ENCODE measurements around the gene OSBPL7.

OSBPL7 gene

DNA sequence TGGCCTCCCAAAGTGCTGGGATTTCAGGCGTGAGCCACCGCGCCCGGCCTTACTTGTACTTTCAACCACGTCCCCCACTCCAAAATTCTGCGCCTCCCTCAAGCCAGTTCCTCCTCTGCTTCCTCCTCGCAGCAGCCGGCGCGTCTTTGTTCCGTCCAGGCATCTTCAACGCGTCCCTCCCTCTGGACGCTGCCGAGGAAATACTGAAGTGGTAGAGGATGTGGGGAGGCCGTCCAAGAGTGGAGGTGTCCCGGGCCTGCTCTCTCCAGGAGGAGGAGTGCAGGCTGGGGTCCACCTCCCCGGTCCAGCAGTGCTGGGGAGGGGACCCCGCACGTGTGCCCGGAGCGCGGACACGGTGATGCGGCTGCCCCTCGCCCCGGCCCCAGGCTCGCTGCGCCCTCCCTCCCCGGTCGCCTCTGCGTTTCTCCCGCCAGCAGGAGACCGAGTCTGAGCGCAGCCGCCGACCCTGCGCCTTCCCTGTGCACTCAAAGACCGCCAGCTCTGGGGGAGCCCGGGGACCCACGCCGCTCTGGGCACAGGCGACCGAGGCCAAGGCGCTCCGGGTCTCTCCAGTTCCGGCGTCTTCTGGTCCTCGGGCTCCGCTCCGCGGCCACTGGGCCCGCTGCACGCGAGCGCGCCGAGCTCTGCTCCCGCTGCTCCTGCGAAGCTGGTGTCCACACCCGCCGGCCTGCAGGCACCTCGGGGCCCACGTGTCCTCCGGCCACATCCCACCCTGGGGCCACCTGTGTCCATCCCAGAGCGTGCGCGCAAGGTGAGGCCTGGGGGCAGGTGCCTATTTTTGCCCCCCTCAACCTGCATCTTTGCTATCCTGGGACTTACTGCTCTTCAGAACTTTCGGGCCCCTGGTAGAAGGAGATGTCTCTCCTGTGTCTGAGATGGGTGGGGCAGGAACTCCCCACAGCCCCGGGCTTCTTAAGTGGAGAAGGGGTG lies 31.7 kb downstream of the OSBPL7 start:
- no peak overlapping the region for H3K4me3 ChIP-seq (ENCODE audit: low read depth, low read length)
- DNase-seq (ENCODE audit: low read depth) = peak; percentile 27

DNA sequence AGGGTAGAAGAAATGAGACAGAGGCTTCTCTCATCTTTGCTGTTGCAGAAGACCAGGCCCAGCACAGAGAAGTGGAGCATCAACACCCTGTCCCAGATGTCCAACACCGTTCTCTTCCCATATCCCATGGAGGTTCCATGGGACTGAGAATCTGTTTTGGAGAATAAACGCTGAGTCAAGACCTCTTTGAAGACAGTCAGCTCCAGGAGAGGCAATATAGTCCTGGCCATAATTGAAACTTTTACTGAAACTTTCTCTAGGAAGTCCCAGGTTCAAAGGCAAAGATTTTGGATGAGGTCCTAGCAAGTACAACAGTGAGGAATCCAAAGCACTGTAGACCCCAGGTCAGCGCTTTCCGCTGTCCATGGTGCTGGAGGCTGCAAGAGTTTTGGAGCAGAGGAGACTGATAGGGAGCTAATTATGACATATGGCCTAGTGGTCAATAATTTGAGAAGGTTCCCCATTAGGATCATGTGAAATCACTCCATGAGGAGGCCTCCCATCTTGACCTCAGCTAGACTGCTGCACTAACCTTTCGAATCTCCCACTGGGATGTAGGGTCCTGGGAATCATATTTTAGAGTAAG lies 36.0 kb downstream of the OSBPL7 start:
- no peak overlapping the region for H3K4me3 ChIP-seq (ENCODE audit: low read depth, low read length)
- peak; percentile 19 for DNase-seq (ENCODE audit: low read depth)

More for the DNA sequence above, 31.7 kb downstream of the OSBPL7 start:
- TF ChIP-seq, protein P1, sequence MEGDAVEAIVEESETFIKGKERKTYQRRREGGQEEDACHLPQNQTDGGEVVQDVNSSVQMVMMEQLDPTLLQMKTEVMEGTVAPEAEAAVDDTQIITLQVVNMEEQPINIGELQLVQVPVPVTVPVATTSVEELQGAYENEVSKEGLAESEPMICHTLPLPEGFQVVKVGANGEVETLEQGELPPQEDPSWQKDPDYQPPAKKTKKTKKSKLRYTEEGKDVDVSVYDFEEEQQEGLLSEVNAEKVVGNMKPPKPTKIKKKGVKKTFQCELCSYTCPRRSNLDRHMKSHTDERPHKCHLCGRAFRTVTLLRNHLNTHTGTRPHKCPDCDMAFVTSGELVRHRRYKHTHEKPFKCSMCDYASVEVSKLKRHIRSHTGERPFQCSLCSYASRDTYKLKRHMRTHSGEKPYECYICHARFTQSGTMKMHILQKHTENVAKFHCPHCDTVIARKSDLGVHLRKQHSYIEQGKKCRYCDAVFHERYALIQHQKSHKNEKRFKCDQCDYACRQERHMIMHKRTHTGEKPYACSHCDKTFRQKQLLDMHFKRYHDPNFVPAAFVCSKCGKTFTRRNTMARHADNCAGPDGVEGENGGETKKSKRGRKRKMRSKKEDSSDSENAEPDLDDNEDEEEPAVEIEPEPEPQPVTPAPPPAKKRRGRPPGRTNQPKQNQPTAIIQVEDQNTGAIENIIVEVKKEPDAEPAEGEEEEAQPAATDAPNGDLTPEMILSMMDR (IDR thresholded peaks at IDR 0.05; ENCODE audit: insufficient read depth, low read depth, low read length, missing control alignments) = peak; percentile 27

DNA sequence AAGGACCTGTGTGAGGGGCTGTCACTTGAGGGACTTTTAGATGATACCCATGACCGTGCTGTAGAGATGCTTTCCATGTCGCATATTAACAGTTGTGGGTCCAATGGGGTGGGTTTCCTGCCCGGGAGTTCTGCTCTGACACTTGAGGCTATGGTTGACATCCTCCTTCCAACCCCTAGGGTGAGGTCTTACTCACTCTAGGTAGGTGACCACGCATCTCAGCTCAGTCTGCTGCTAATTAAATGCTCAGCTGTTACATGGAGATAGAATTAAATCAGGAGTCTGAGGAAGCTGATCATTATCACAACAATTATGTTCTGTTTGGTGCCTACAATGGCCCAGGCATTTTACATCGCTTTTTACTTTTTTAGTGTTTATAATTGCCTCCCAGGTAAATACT lies 40.2 kb downstream of the OSBPL7 start:
- DNase-seq (ENCODE audit: low read depth) = no peak
- no peak overlapping the region for H3K4me3 ChIP-seq (ENCODE audit: low read depth, low read length)
- TF ChIP-seq, protein P1 (IDR thresholded peaks at IDR 0.05; ENCODE audit: insufficient read depth, low read depth, low read length, missing control alignments) = no peak

More for the DNA sequence above, 36.0 kb downstream of the OSBPL7 start:
- TF ChIP-seq, protein P1 (IDR thresholded peaks at IDR 0.05; ENCODE audit: insufficient read depth, low read depth, low read length, missing control alignments) = no peak

DNA sequence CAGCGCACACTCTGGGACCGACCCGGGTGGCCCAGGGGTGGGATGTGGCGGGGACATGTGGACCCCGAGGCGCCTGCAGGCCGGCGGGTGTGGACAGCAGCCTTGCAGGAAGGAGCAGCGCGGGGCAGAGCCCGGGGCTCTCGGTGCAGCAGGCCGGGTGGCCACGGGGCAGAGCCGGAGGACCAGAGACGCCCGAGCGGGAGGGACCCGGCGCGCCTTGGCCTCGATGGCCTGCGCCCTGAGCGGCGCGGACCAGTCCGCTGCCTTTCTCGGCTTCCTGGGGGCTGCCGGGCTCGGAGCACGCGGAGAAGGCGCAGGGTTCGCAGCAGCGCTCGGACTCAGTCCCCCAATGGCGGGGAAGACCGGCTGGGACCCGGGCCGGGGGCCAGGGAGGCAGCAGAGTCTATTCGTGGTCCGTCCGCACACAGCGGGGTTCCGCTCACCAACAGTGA lies 43.4 kb downstream of the OSBPL7 start:
- no peak for DNase-seq (ENCODE audit: low read depth)
- TF ChIP-seq, protein P1 (IDR thresholded peaks at IDR 0.05; ENCODE audit: insufficient read depth, low read depth, low read length, missing control alignments) = no peak
- H3K4me3 ChIP-seq (ENCODE audit: low read depth, low read length) = no peak overlapping the region

DNA sequence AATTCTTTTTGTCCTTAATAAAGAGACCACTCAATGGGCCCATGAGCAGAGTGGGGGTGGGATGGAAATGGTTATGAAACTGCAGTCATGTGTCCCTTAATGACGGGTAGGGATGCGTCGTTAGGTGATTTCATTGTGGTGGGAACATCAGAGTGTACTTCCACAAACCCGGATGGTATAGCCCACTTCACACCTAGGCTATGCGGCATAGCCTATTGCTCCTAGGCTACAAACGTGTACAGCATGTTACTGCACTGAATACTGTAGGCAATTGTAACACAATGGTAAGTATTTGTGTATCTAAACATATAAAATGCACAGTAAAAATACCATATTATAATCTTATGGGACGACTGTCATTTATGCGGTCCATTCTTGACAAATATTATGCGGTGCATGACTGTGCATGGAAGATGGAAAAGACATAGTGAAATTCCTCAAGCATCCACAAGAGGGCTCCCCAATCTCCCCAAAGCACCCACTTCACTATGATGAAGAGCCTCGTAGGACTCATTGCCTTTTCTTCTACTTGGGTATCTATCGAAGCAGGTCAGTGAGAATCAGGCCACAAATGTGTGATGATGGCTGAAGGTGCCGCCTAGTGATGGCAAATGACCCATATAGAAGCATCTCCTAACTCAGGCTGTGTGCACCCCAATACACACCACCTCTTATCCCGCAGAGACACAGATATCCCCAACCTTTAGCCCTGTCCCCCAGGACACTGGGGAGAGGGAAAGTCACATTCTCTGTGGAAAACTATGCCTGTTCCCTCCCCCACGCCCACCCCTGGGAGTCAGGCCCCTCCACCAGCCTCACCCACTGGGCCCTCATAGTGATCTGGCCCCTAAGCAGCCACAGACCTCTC lies 45.0 kb downstream of the OSBPL7 start:
- peak; percentile 57 for DNase-seq (ENCODE audit: low read depth)
- H3K4me3 ChIP-seq (ENCODE audit: low read depth, low read length) = no peak overlapping the region

More for the DNA sequence above, 45.0 kb downstream of the OSBPL7 start:
- TF ChIP-seq, protein P1 (IDR thresholded peaks at IDR 0.05; ENCODE audit: insufficient read depth, low read depth, low read length, missing control alignments) = peak; percentile 84
